ENCODE results near the gene MAML3.
A peak's percentile ranks its signal among the peaks of the same experiment; 100 is the strongest.

- no peak for TF ChIP-seq SP1 (IDR thresholded peaks at IDR 0.05)
- no peak for TF ChIP-seq FOXK2 (IDR thresholded peaks at IDR 0.05)
- peak; percentile 55; the same call in 1 of the 2 replicates for TF ChIP-seq PKNOX1 (IDR thresholded peaks at IDR 0.05)
- TF ChIP-seq BHLHE40 (IDR thresholded peaks at IDR 0.05; ENCODE audit: borderline replicate concordance): no peak
- TF ChIP-seq L3MBTL2 (conservative IDR thresholded peaks at IDR 0.05): no peak
- TF ChIP-seq TARDBP (IDR thresholded peaks at IDR 0.05): no peak
- TF ChIP-seq FOXA1 (IDR thresholded peaks at IDR 0.05): no peak
- no peak for TF ChIP-seq ZNF384 (IDR thresholded peaks at IDR 0.05)
- TF ChIP-seq ARNT (IDR thresholded peaks at IDR 0.05): no peak
- no peak for TF ChIP-seq ELF4 (IDR thresholded peaks at IDR 0.05)
- TF ChIP-seq FOXM1 (IDR thresholded peaks at IDR 0.05; ENCODE audit: borderline replicate concordance): no peak
- TF ChIP-seq HDGF (IDR thresholded peaks at IDR 0.05; ENCODE audit: borderline replicate concordance): no peak
- TF ChIP-seq CTBP1 (IDR thresholded peaks at IDR 0.05; ENCODE audit: borderline replicate concordance): no peak
- no peak for TF ChIP-seq LEF1 (IDR thresholded peaks at IDR 0.05; ENCODE audit: borderline replicate concordance)
Measured at GRCh38 chr4:140092094-140092851, 61.7 kb downstream of the MAML3 start.
